ENCODE data around the gene TLE1.
"Not testable (repeated sequence)": the region's sequence is repeated elsewhere in the genome, so short reads cannot be mapped to it uniquely, and the experiment has no call there.

Gene TLE1

GRCh38 chr9:81652058-81652687, 37.2 kb downstream of the TLE1 start:
- DNase-seq, result no peak

DNA sequence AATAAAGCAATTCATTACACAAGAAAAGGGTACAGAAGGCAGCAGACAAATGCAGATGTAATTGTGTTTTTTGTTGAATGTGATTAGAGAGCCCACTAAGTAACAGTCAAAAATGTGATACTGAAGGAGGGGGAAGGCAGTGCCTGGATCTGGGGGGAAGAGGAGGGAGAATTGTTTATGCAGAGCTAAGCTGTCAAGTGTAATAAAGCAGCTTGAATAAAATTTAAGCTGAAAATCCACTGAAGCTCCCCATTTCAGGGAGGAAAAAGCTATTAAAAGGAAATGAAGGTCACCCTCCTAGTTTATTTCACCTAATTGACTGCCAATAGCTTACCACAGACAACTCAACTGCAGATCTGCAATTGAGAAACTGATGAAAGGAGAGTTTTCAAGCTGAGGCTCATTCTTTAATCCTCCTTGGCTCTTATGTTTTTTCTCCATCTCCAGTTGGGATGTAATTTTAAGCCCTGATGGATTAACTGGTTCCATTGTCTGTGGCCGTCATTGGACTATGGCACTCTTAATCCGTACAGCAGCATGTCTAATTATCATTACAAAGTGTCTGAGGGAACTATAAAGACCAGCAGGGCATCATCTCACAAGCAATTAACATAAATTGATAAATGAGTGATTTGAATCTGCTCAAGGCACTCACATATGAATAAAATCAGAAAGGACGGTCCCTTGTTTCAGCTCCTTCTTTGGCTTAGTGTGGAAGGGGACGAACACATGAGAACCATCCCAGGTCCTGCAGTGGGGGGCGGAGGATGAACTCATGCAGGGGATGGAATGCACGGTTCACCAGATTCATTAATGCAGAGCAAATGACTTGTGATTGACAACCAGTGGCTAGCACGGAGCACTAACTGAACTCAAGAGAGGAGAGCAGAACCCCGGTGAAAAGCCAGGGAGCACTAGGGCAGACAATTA, 38.5 kb downstream of the TLE1 start:
- DNase-seq, result no peak

GRCh38 chr9:81649475-81650240, 39.7 kb downstream of the TLE1 start:
- DNase-seq, result peak; percentile 59

DNA sequence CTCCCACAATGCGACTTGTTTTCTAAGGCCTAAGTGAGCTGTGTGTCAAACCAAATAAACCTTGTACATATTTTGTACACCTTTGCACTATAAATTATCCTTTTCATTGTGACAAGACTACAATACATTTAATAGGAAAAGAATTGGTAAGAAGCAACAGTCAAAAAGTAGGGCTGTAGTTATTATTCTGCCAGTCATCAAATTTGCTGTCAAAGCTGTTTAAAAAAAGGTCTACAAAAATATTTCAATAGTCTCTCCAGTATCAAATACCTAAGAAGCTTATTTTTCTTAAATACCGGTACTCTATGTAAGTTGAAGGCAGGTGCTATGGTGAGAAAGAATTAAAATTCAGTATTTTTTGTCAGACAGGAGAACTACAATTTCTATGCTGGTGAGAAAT, 40.5 kb downstream of the TLE1 start:
- no peak for DNase-seq

- DNase-seq, result no peak
Observed at GRCh38 chr9:81646337-81646736, 43.0 kb downstream of the TLE1 start.

DNA sequence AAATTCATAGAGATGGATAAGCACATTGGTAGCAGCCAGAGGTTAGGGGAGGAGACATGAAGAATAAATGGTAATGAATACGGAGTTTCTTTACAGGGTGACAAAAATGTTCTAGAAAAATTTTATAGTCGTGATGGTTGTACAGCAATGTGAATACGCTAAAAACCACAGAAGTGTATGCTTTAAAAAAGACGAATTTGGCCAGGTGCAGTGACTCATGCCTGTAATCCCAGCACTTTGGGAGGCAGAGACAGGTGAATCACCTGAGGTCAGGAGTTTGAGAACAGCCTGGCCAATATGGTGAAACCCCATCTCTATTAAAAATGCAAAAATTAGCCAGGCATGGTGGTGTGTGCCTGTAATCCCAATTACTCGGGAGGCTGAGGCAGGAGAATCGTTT, 44.8 kb downstream of the TLE1 start:
- not testable (repeated sequence) for DNase-seq

- no peak for DNase-seq
Observed at GRCh38 chr9:81637276-81637675, 52.1 kb downstream of the TLE1 start.

DNA sequence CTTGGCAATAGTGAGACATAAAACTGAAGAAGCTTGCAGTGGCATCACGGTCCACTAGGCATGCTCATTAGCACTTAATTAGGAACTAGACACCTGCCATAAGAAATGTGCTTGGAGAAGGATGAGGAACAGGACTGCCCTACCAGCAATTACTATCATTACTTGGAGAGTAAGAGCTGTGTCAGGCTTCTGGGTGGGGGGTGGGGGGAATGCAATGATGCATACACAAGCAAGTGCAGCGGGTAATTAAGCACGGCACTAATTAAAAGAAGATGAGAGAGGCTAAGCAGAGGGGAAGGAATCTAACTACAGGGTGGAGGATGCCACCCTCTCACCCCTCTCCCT, 53.1 kb downstream of the TLE1 start:
- no peak for DNase-seq

DNA sequence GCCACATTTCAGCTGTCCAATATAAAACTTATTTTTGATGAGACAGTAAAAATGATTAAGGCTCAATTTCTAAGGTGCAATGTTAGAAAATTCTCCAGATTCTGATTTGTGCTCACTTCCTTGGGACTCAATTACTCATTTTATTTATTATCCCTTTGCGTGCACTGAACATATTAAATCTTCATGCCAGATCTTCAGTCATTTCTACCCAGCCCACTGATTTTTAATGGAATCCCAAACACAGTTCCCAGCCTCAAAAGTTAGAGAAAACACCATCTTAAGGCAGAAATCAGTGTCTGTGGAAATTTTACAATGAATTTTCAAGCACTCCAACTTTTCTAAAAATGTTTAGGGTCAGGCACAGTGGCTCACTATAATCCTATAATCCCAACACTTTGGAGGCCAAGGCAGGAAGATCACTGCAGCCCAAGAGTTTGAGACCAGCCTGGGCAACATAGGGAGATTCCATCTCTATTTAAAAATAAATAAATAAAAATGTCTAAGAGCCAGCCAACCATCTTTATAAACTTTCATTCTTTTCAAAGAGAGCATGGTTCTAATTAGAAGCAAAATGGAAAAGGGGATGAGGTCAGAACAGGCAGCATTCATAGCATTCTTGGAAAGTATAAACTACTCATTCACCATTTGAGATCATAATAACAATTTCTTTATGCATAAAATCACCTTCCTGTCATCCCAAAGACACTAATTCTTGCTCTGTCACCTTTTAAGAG, 53.7 kb downstream of the TLE1 start:
- DNase-seq, result no peak

DNA sequence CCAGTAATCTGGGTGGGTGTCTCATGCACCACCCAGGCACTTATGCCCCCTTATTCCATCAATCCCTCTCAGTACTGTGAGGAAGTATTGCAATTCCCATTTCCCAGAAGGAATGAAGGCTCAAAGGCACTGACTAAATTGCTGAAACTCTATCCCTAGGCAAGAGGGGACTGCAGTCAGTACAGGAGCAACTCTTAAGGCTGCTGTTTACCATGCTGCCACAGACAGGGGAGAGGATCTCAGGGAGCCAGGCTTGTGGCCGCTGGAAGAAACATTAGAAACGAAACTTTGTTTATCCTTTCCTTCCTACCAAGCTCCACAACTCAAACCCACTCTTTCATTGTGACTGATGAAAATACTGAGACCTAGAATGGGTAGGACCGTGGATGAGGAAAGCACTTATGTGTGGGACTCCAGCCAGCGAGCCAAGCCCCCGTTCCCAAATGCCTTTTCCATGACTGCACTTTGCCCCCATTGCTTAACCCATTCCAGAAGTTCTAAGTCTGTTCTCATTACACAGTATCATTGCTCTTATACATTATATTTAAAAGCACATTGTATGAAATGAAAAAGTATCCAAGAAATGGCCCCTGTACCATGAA, 54.3 kb downstream of the TLE1 start:
- no peak for DNase-seq

DNA sequence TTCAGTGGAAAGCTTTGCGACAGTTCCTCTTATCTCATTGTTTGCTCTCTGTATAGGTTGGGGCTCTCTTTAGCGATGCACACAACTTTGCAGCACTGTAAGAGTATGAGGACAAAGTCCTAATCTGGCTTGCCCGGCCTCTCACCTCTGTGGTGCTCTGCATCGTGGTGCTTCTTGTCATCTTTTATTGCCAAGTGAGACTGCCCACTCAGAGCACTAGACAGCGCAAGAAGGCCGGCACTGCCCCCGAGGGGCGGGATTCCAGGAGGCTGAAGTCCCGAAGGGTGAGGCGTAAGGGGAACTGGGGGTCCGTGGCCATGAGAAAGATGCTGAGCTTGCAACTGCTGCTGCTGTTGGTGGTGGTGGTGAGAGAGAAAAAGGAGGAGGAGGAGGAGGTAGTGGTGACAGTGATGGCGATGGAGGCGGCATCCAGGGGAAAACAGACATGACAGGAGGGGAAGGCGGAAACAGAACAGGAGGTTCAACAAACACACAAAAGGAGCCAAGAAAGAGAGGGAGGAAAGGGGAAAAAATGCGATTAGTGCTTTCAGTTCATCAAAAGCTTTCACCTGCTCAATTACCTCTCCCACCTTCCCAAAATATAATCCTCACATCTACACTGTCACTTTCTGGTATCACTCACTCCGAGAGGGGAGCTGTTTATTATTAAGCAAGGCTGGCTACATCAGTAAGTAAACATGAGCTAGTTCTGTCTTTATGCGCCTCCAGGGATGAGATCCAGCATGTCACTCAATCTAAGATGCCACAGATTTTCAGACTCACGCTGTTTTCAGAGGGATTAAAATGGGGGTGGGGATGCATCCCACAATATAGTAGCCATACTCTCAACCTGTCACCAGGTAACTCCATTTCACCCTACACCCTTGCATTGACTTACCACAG, 55.1 kb downstream of the TLE1 start:
- DNase-seq, result no peak

GRCh38 chr9:81632599-81632998, 56.7 kb downstream of the TLE1 start:
- DNase-seq, result no peak

GRCh38 chr9:81631218-81631745, 58.1 kb downstream of the TLE1 start:
- no peak for DNase-seq

DNA sequence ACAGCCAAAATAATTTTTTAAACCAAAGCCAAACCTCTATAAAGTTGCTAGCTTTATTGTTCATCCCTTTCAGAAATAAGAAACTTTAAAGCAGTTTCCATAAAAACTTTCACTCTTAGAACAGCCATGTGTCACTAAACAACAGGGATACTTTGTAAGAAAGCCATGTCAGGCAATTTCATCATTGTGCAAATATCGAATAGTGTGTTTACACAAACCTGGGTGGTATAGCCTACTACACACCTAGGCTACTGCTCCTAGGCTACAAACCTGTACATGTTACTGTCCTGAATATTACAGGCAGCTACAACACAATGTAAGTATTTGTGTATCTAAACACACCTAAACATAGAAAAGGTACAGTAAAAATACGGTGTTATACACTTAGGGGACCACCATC, 59.9 kb downstream of the TLE1 start:
- DNase-seq, result no peak

GRCh38 chr9:81628897-81629296, 60.5 kb downstream of the TLE1 start:
- DNase-seq, result no peak

DNA sequence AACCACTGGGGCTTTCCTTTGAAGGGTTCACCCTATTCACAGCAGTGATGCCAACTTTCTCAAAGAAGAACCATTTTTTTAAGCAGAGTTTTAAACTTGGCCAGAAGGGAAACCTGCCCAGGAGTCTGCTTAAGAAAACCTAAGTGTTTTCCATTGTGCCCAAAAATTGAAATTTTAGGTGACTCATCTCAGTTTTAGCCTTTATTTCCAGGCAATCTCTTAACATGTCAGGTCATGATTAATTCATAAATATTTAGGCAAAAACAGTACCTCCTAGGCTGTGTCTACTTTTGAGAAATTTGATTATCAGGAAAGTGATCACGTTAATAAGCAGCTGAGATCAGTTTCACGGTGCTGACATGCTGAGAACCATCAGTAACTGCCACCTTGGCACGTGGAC, 61.9 kb downstream of the TLE1 start:
- DNase-seq, result no peak

DNA sequence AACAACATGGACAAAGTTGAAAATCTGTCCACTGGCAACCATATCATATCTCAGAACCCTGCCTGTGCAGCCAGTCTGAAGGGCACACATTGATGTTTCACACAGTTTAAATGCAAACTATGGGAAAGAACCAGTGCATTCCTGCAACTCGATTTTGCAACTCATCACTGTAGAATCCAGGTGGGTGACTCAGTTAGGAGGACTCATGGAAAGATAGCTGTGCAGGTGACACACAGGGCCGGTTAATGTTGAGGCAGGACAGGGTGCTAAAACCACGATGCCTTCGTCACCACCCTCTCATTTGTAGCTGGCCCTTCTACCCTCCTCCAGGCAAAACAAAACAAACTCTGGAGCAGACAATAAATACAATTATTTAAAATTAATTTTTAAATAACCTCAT, 62.8 kb downstream of the TLE1 start:
- DNase-seq, result no peak

DNA sequence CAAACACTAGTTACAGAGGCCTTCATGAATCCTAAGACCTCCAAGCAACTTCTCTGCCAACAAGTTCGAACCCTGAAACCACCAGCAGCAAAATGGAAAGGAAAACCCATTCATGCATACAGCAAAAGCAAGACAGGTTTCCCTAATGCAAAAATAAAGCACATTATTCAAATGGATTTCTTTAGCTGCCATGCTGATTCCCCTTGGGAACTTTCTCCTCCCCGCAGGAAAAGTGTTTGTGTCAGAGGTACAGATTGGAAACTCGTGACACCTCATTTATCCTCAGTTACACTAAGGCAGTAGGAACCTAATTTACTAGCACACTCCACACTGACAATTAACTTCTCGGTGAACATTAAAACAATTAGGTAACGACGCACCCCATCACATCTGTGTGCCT, 63.4 kb downstream of the TLE1 start:
- DNase-seq, result no peak

DNA sequence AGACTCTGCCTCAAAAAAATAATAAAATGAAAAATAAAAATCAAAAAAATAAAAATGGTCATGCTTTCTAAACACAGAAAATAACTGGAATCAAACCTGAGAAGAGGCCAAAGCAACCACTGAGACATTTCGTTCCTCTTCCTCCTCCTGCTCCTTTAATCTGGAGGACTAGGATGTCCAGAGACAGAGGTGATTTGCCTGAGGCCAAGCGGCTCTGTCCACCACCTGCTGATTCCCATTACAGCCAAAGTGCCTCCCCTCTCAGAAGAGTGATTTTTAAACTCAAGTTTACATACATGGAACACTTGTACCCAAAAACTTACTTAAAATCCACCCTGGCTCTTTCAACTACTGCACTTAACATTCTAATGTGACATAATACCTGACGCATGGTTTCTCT, 65.6 kb downstream of the TLE1 start:
- DNase-seq, result no peak

GRCh38 chr9:81622471-81623255, 66.7 kb downstream of the TLE1 start:
- DNase-seq, result peak; percentile 60
